ENCODE measurements around the gene PTPN20. TPM values are rescaled to one million over a fixed set of nuclear protein-coding genes. Genes with fewer than 3 reads are reported as not detected.
A peak's percentile ranks its signal among the peaks of the same experiment; 100 is the strongest.

PTPN20 gene
- polyA plus RNA-seq, 2 of the 4 experiments (the other 2 are of a cell fraction), result 5.3 to 8.1 TPM

GRCh38 chr10:47025253-47025539 lies 114.0 kb downstream of the PTPN20 start:
- Histone ChIP-seq H3K27ac (no peak overlapping the region; a peak in 1 of 6 replicates), H3K4me2 (no peak overlapping the region), H3K9me3 (0 out of 3 replicates have a peak, but pooled peaks cover 4% of the 10 kb centered on the region), H3K4me3 (no peak overlapping the region), H3K4me1 (no peaks in the 10 kb centered on the region)
- TF ChIP-seq ATOH8 (CRISPR knock-in tag; IDR thresholded peaks at IDR 0.05; ENCODE audit: low read depth) (no peak), KDM1A (IDR thresholded peaks at IDR 0.05; ENCODE audit: low read depth) (peak; percentile 52; the same call in 1 of the 2 replicates), RNF2 (IDR thresholded peaks at IDR 0.05; ENCODE audit: borderline replicate concordance, low read depth) (no peak), ZFP36 (IDR thresholded peaks at IDR 0.05; ENCODE audit: borderline replicate concordance, partially characterized antibody) (peak; percentile 63)
- ChIA-PET POLR2A (no interaction called here), CTCF (interaction anchor here (0.7 to 4.0 kb wide), 52 partner anchors 10 to 797 kb away, joined by 3 to 131 read pairs (median 6); partner anchors contain the start of genes GDF10, GDF2 and RBP3)
- WGBS (ENCODE audit: missing lambda C conversion rate), result 68% methylated on average over 4 of the region's 4 CpGs
- no peak for FAIRE-seq
- ATAC-seq, result peak; percentile 22 to 24; a peak in 4 of 6 replicates
- DNase-seq (ENCODE audit: low read depth in 1 of 2, low spot score in 1 of 2), result no peak

- ATAC-seq (peak; percentile 10 to 17; a peak in 4 of 6 replicates), FAIRE-seq (no peak), DNase-seq (ENCODE audit: low read depth in 1 of 2, low spot score in 1 of 2) (no peak)
- Histone ChIP-seq H3K4me1 (no peaks in the 10 kb centered on the region), H3K4me3 (no peak overlapping the region), H3K27ac (no peak overlapping the region; a peak in 1 of 6 replicates), H3K4me2 (no peak overlapping the region), H3K9me3 (0 out of 3 replicates have a peak, but pooled peaks cover 4% of the 10 kb centered on the region)
- ChIA-PET POLR2A (no interaction called here), CTCF (interaction anchor here (0.7 to 4.0 kb wide), 32 partner anchors 9 to 481 kb away, joined by 3 to 131 read pairs (median 7); partner anchors contain the start of gene GDF2)
- no peak for TF ChIP-seq RFX5 (IDR thresholded peaks at IDR 0.05)
- WGBS (ENCODE audit: missing lambda C conversion rate), result 51% methylated on average over 8 of the region's 10 CpGs
Observed at GRCh38 chr10:47025540-47026300, 114.5 kb downstream of the PTPN20 start.

GRCh38 chr10:47026301-47027107 lies 115.3 kb downstream of the PTPN20 start:
- 75% methylated on average over 8 of the region's 11 CpGs for WGBS (ENCODE audit: missing lambda C conversion rate)
- no peak for FAIRE-seq
- DNase-seq (ENCODE audit: low read depth in 1 of 2, low spot score in 1 of 2), result no peak
- CTCF ChIA-PET, result interaction anchor here (0.9 to 4.0 kb wide), 15 partner anchors 9 to 319 kb away, joined by 3 to 131 read pairs (median 14); no protein-coding TSS in a partner anchor
- Histone ChIP-seq H3K9me3 (no peaks in the 10 kb centered on the region), H3K4me1 (no peaks in the 10 kb centered on the region), H3K27ac (no peak overlapping the region), H3K4me3 (no peak overlapping the region), H3K4me2 (no peak overlapping the region)
- POLR2A ChIA-PET, result no interaction called here
- TF ChIP-seq CBX2 (IDR thresholded peaks at IDR 0.05; ENCODE audit: borderline replicate concordance, low read depth), result no peak
- TF ChIP-seq MAZ (IDR thresholded peaks at IDR 0.05; ENCODE audit: borderline replicate concordance, low read depth, low read length), result no peak
- no peak for TF ChIP-seq USF2 (IDR thresholded peaks at IDR 0.05)
- no peak for TF ChIP-seq REST (IDR thresholded peaks at IDR 0.05)
- TF ChIP-seq HOXB13 (CRISPR knock-in tag; IDR thresholded peaks at IDR 0.05; ENCODE audit: low read depth), result no peak
- no peak for TF ChIP-seq HOXB5 (CRISPR knock-in tag; IDR thresholded peaks at IDR 0.05)
- TF ChIP-seq BHLHE40 (IDR thresholded peaks at IDR 0.05; ENCODE audit: low read depth, low read length), result no peak
- ATAC-seq, result no peak
